Fibroblast of lung (primary cell): ENCODE measurements around the gene BCAR1. TPM values are rescaled to one million over a fixed set of nuclear protein-coding genes. Genes with fewer than 3 reads are reported as not detected.
A peak's percentile ranks its signal among the peaks of the same experiment; 100 is the strongest.

ENCODE experiments used
- DNase-seq, 2 donors: peaks; one replicate each; pipeline versions ENCODE4 v3.0.0 to v3.0.0-alpha.2; 2010; ENCODE audit warnings: low read depth in 2 of 2
- H2AFZ ChIP-seq: 2 replicates; pipeline ENCODE4 v1.5.1; 2012; ENCODE audit warnings: low read length, control low read depth, inconsistent platforms
- H3K27ac ChIP-seq: 2 replicates; pipeline ENCODE4 v1.5.1; 2011; ENCODE audit warnings: low read length, control low read depth; ENCODE audit not compliant: insufficient read depth
- H3K27me3 ChIP-seq: 2 replicates; pipeline ENCODE4 v1.5.1; 2011; ENCODE audit warnings: mild to moderate bottlenecking, low read length; ENCODE audit not compliant: control insufficient read depth, insufficient read depth
- H3K36me3 ChIP-seq: 2 replicates; pipeline ENCODE4 v1.5.1; 2011; ENCODE audit warnings: low read length; ENCODE audit not compliant: control insufficient read depth, insufficient read depth
- H3K4me1 ChIP-seq: 2 replicates; pipeline ENCODE4 v1.5.1; 2011; ENCODE audit warnings: low read length; ENCODE audit not compliant: control insufficient read depth, insufficient read depth; ENCODE audit errors: extremely low read depth
- H3K4me2 ChIP-seq: 2 replicates; pipeline ENCODE4 v1.5.1; 2011; ENCODE audit warnings: low read length, control low read depth; ENCODE audit not compliant: insufficient read depth; ENCODE audit errors: extremely low read depth
- H3K4me3 ChIP-seq, 4 experiments: fragments of 200-600 bp in 1 of 4; sonication (generic) in 1 of 4; replicated peaks in 1 of 4; 2 replicates each; pipeline ENCODE4 v1.5.1; 2011 to 2016; ENCODE audit warnings: low read length in 4 of 4, low read depth in 3 of 4, mild to moderate bottlenecking in 3 of 4, control low read depth in 2 of 4, inconsistent platforms in 1 of 4, mixed read lengths in 1 of 4; ENCODE audit not compliant: insufficient read depth in 1 of 4; ENCODE audit errors: control extremely low read depth in 1 of 4
- H3K79me2 ChIP-seq: 2 replicates; pipeline ENCODE4 v1.5.1; 2012; ENCODE audit warnings: mild to moderate bottlenecking, low read length, inconsistent platforms; ENCODE audit not compliant: control insufficient read depth, insufficient read depth
- H3K9ac ChIP-seq: 2 replicates; pipeline ENCODE4 v1.5.1; 2011; ENCODE audit warnings: mild to moderate bottlenecking, low read length, control low read depth; ENCODE audit not compliant: insufficient read depth
- H3K9me3 ChIP-seq: 2 replicates; pipeline ENCODE4 v1.5.1; 2012; ENCODE audit warnings: low read depth, low read length; ENCODE audit not compliant: control insufficient read depth, insufficient read depth
- H4K20me1 ChIP-seq: 2 replicates; pipeline ENCODE4 v1.5.1; 2011; ENCODE audit warnings: low read length; ENCODE audit not compliant: control insufficient read depth, insufficient read depth; ENCODE audit errors: extremely low read depth
- EZH2 ChIP-seq: IDR thresholded peaks from 2 replicates; pipeline ENCODE4 v1.5.1; 2012; ENCODE audit warnings: low read length, control low read depth, mild to moderate bottlenecking; ENCODE audit errors: missing control alignments
- polyA plus RNA-seq, 2 donors: library from polyadenylated mRNA; depleted of rRNA in 1 of 2; stranded (reverse) in 1 of 2; unstranded in 1 of 2; fragments of >200 nt; gene quantifications; 2 replicates each; pipeline ENCODE4 v1.2.1, GENCODE V29; 2011 to 2012; ENCODE audit warnings: missing spikeins in 1 of 2
- total RNA-seq: library from RNA; depleted of rRNA; stranded (reverse); fragments of >200 nt; gene quantifications from 2 replicates; pipeline ENCODE4 v1.2.1, GENCODE V29; 2014
- TF ChIP-seq, protein P1 (sequence below), 2 donors: IDR thresholded peaks in 1 of 2; conservative IDR thresholded peaks in 1 of 2; 1 replicate in 1 of 2; 2 replicates in 1 of 2; pipeline ENCODE4 v1.5.1; 2011 to 2012; ENCODE audit warnings: low read length in 2 of 2, control low read depth in 1 of 2, inconsistent platforms in 1 of 2, low read depth in 1 of 2, mild to moderate bottlenecking in 1 of 2

The BCAR1 gene
- total and polyA plus RNA-seq, 2 donors (not counting 1 experiment from before 2014, with no cell fraction given): 36.8 to 66.5 TPM

DNA sequence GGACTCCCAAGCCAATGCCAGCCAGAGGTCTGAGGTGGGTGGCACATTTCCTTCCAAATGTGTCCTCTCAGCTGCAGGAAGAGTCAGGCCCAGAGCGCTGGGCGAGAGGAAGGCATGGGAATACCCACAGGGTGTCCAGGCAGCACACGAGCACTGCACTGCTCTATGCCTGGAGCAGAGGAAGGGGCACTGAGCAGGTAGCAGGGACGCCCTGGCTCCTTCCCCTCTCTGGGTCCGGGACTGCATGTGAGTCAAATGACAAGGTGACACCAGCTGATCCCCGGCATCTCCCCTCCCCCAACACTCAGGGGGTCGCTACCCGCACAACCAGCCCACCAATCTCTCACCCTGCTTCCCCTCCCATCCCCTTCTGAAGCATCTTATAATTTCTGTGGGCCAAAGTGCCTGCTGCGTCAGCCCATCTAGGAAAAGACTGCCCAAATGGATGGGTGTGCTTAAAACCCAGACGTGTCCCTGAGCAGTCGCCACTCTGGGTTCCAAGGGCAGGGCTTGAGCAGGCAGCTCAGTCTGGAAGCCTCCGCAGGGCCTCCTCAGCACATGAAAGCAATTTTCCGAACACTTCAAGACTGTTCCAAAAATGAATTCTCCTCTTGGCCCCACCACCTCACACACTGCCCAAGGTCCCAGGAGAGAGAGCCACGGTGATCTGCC lies 12.0 kb upstream of the BCAR1 start:
- Histone ChIP-seq H3K4me3 (peak overlapping the region; percentile 75 to 99 (median 93)), H3K4me1 (peaks cover 44% of the 10 kb centered on the region), H3K9me3 (no peaks in the 10 kb centered on the region), H3K27ac (peak overlapping the region; percentile 93), H4K20me1 (peaks cover 4% of the 10 kb centered on the region), H3K79me2 (peaks cover 71% of the 10 kb centered on the region), H3K4me2 (peak overlapping the region; percentile 67), H3K27me3 (no peaks in the 10 kb centered on the region), H2AFZ (no peak overlapping the region), H3K36me3 (peaks cover 18% of the 10 kb centered on the region), H3K9ac (peak overlapping the region; percentile 29)
- DNase-seq: no peak
- TF ChIP-seq EZH2: no peak
- TF ChIP-seq, protein P1, sequence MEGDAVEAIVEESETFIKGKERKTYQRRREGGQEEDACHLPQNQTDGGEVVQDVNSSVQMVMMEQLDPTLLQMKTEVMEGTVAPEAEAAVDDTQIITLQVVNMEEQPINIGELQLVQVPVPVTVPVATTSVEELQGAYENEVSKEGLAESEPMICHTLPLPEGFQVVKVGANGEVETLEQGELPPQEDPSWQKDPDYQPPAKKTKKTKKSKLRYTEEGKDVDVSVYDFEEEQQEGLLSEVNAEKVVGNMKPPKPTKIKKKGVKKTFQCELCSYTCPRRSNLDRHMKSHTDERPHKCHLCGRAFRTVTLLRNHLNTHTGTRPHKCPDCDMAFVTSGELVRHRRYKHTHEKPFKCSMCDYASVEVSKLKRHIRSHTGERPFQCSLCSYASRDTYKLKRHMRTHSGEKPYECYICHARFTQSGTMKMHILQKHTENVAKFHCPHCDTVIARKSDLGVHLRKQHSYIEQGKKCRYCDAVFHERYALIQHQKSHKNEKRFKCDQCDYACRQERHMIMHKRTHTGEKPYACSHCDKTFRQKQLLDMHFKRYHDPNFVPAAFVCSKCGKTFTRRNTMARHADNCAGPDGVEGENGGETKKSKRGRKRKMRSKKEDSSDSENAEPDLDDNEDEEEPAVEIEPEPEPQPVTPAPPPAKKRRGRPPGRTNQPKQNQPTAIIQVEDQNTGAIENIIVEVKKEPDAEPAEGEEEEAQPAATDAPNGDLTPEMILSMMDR (conservative IDR thresholded peaks at IDR 0.05 in 1 of 2, IDR thresholded peaks at IDR 0.05 in 1 of 2; ENCODE audit: low read depth in 1 of 2, low read length in 2 of 2): no peak

DNA sequence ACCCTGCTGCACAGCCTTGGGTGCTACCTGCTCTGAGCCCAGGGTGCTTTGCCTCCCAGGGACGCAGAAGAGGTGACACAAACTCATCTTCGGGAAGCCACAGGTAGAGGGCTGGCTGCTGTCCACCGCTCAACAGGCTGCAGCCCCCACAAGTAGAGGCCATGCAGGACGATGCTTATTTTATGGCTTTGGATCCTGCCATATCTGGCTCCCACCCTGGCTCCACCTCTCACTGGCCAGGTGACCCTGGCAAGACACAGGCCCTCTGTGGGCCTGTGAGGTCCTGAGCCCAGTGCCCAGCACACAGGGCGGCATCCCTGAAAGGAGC lies 11.3 kb upstream of the BCAR1 start:
- Histone ChIP-seq H3K27me3 (no peaks in the 10 kb centered on the region), H3K79me2 (peaks cover 78% of the 10 kb centered on the region), H3K4me3 (peak overlapping the region in 2 of 4 experiments; percentile 95 to 99), H3K9me3 (no peaks in the 10 kb centered on the region), H2AFZ (no peak overlapping the region), H4K20me1 (peaks cover 4% of the 10 kb centered on the region), H3K9ac (peak overlapping the region; percentile 3), H3K4me1 (peaks cover 46% of the 10 kb centered on the region), H3K36me3 (peaks cover 18% of the 10 kb centered on the region), H3K27ac (peak overlapping the region; percentile 93), H3K4me2 (peak overlapping the region; percentile 67)
- no peak for DNase-seq
- no peak for TF ChIP-seq EZH2
- TF ChIP-seq, protein P1 (conservative IDR thresholded peaks at IDR 0.05 in 1 of 2, IDR thresholded peaks at IDR 0.05 in 1 of 2; ENCODE audit: low read depth in 1 of 2, low read length in 2 of 2): no peak

DNA sequence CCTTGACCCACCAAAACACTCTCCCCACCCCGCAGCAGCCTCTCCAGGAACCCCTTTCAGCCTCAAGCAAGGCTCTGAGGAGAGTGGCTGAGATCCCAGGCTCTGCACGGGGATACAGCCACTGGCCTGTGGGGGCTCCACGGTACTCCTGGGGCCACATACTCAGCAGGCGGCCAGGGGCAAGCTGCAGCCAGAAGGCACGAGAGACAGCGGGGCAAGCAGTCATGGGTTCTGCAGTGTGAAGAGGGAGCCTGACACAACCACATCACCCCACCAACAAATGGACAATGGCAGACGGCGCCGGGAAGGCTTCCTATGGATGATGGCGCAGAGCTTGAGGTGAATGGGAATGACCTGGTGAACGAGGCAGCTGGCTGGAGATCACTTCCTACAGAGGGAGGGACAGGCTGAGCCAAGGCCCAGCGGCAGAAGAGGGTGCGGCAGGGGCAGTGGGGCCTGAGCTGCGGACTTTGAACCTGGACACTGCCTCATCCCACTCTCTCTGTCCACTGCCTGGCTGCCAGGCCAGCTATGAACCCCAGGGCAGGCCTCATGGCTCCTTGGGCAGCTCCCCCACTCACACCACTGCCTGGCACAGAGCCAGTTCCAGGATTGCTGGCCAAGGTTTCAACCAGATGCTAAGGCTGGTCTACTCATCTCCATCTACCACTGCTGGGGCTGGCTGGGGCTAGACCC lies 10.8 kb upstream of the BCAR1 start:
- Histone ChIP-seq H3K79me2 (peaks cover 83% of the 10 kb centered on the region), H4K20me1 (peaks cover 4% of the 10 kb centered on the region), H3K36me3 (peaks cover 18% of the 10 kb centered on the region), H3K27ac (peak overlapping the region; percentile 93), H3K4me1 (peaks cover 48% of the 10 kb centered on the region), H3K9me3 (no peaks in the 10 kb centered on the region), H3K9ac (peak overlapping the region; percentile 3), H2AFZ (no peak overlapping the region), H3K4me3 (peak overlapping the region in 2 of 4 experiments; percentile 22 to 99), H3K27me3 (no peaks in the 10 kb centered on the region), H3K4me2 (peak overlapping the region; percentile 67)
- DNase-seq: no peak
- no peak for TF ChIP-seq EZH2
- TF ChIP-seq, protein P1 (conservative IDR thresholded peaks at IDR 0.05 in 1 of 2, IDR thresholded peaks at IDR 0.05 in 1 of 2; ENCODE audit: low read depth in 1 of 2, low read length in 2 of 2): no peak
